ENCODE measurements around the gene SOWAHB.

DNA sequence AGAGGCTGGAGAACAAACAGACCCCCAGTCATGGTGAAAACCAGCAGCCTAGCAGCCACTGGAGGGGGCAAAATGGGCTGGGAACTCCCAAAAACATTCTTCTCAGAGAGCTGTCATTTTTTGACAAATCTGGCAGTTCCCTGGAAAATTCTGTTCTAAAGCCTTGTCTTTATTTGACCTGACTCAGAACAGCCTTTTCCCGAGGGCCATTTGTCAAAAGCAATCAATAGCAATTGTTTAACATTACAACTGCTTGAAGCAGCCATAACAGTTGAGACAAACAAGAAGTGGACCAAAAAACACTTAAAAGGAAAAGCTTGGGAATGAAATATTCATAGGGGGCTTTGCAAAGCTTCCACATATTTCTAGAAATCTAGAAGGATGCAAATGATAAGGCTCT is 39.6 kb downstream of the SOWAHB start:
- no peak for TF ChIP-seq POLR2A (IDR thresholded peaks at IDR 0.05)
- no peak for TF ChIP-seq CTCF (IDR thresholded peaks at IDR 0.05)

All from upper lobe of left lung (tissue), 4 donors.